Measurements from ENCODE around the gene CHIC2. TPM values are rescaled to one million over a fixed set of nuclear protein-coding genes. Genes with fewer than 3 reads are reported as not detected.

Gene CHIC2
- total RNA-seq, 1 experiment from 2014 or later = 8.2 TPM

DNA sequence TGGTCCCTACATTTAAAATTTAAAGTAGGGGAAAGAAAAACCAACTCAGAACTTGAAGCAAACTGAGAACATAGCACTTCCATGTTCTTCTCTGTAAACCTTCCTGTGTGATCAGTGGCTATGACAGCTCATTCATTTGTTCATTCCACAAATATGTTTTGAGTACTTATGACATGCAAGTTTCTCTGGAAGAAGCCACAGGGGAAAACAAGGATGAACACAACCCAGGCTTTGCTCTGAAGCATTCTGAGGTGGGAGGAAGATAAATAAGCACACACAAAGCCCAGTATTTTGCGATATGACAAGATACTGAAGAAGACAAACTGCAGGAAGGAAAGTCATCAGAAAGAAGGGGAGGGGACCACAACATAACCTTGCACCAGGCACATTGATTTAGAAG, 96.4 kb downstream of the CHIC2 start:
- WGBS (ENCODE audit: extremely low coverage, insufficient read length, low lambda C conversion rate) = no CpG with 5 or more reads among the region's 1 CpG
- Histone ChIP-seq H3K56ac (ENCODE audit: insufficient read length, low read depth, low read length) (no peak overlapping the region), H3T11ph (ENCODE audit: low read length) (no peak overlapping the region), H2BK20ac (ENCODE audit: low read depth, low read length, poor library complexity, severe bottlenecking) (no peak overlapping the region), H2AK5ac (ENCODE audit: insufficient read length, low read length) (no peak overlapping the region), H3K27me3 (ENCODE audit: insufficient read depth, low read length) (no peaks in the 10 kb centered on the region), H3K4me1 (ENCODE audit: insufficient read depth, low read length) (no peaks in the 10 kb centered on the region), H3K14ac (ENCODE audit: insufficient read depth, low read length) (no peak overlapping the region), H3K79me1 (ENCODE audit: insufficient read depth, low read depth, low read length, poor library complexity, severe bottlenecking) (no peaks in the 10 kb centered on the region), H3K79me2 (ENCODE audit: insufficient read depth, low read length) (no peaks in the 10 kb centered on the region), H3K23ac (ENCODE audit: insufficient read length, low read depth, low read length) (no peak overlapping the region), H2BK120ac (ENCODE audit: low read depth, low read length, poor library complexity, severe bottlenecking) (no peak overlapping the region), H3K4ac (ENCODE audit: low read depth, low read length) (no peak overlapping the region), H4K8ac (replicated peaks; ENCODE audit: insufficient read length, low read depth, low read length) (no peak overlapping the region), H3K27ac (ENCODE audit: insufficient read length, low read depth, low read length) (no peak overlapping the region), H4K5ac (ENCODE audit: insufficient read length, low read depth, low read length) (no peak overlapping the region), H3K18ac (ENCODE audit: insufficient read length, low read depth, low read length) (no peak overlapping the region), H4K91ac (ENCODE audit: insufficient read length, low read depth, low read length) (no peak overlapping the region), H2AFZ (ENCODE audit: low read length) (no peak overlapping the region), H3K4me2 (ENCODE audit: insufficient read depth, insufficient read length, low read length) (no peak overlapping the region), H3K23me2 (ENCODE audit: insufficient read length, low read depth, low read length, poor library complexity, severe bottlenecking) (no peaks in the 10 kb centered on the region), H2BK5ac (ENCODE audit: insufficient read length, low read length) (no peak overlapping the region), H3K9me3 (ENCODE audit: control insufficient read depth, low read depth, low read length) (no peaks in the 10 kb centered on the region), H2BK15ac (ENCODE audit: low read depth, low read length) (no peak overlapping the region), H4K20me1 (ENCODE audit: control insufficient read depth, insufficient read depth, insufficient read length) (no peaks in the 10 kb centered on the region), H2BK12ac (ENCODE audit: insufficient read length, low read depth, low read length) (no peak overlapping the region), H3K9ac (ENCODE audit: extremely low read depth, insufficient read length, low read length) (no peak overlapping the region)
- TF ChIP-seq, protein P1, sequence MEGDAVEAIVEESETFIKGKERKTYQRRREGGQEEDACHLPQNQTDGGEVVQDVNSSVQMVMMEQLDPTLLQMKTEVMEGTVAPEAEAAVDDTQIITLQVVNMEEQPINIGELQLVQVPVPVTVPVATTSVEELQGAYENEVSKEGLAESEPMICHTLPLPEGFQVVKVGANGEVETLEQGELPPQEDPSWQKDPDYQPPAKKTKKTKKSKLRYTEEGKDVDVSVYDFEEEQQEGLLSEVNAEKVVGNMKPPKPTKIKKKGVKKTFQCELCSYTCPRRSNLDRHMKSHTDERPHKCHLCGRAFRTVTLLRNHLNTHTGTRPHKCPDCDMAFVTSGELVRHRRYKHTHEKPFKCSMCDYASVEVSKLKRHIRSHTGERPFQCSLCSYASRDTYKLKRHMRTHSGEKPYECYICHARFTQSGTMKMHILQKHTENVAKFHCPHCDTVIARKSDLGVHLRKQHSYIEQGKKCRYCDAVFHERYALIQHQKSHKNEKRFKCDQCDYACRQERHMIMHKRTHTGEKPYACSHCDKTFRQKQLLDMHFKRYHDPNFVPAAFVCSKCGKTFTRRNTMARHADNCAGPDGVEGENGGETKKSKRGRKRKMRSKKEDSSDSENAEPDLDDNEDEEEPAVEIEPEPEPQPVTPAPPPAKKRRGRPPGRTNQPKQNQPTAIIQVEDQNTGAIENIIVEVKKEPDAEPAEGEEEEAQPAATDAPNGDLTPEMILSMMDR (conservative IDR thresholded peaks at IDR 0.05) = no peak
- H3K36me3 Mint-ChIP-seq (ENCODE audit: insufficient read depth in 1 of 3, low read depth in 3 of 3) = no peaks in the 10 kb centered on the region
- no peak overlapping the region for H3K4me3 Mint-ChIP-seq
- H3K9me3 Mint-ChIP-seq = no peaks in the 10 kb centered on the region
- H3K27ac Mint-ChIP-seq = no peak overlapping the region
- H3K4me1 Mint-ChIP-seq = peaks cover 4 to 13% of the 10 kb centered on the region in 2 experiments; a peak in 3 of 4 replicates
- H3K27me3 Mint-ChIP-seq (ENCODE audit: low read depth) = peaks cover 34% of the 10 kb centered on the region
- DNase-seq = no peak
